ENCODE results near the gene ADM2. TPM values are rescaled to one million over a fixed set of nuclear protein-coding genes. Genes with fewer than 3 reads are reported as not detected.
"Not testable (repeated sequence)": the region's sequence is repeated elsewhere in the genome, so short reads cannot be mapped to it uniquely, and the experiment has no call there.

ADM2 gene
- total RNA-seq, 1 donor from 2014 or later: 1.7 TPM

DNA sequence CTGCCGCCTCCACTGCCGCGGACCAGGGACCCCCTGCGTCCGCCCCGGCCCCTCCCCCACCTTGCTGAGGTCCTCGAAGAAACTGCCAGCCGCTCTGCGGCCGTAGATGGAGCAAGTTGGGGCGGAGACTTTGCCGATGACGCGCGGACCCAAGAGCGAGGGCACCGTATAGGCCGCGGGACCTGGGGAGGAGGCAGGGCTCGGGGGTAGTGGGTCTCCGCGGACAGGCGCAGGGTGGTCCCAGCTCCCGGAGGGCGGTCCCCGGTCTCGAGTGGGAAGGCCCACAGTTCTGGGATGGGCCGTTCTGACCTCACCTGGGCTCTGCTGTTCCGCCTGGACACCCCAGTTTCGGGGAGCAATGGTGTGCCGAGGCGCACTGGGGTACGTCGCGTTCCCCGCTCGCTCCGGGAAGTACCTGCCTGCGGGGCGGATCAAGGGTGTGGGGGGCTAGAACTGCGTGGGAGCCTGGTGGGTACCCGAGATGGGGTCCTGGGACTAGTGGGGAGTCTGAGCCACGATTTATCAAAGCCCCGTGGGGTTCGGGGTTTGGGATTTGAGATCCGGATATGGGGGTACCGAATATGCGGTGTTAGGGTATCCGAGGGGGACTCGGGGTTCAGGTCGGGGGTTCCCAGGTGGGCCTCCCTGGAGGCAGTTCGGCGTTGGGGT, 49.7 kb downstream of the ADM2 start:
- H3K36me3 Mint-ChIP-seq (ENCODE audit: low read depth): peaks cover 3% of the 10 kb centered on the region

DNA sequence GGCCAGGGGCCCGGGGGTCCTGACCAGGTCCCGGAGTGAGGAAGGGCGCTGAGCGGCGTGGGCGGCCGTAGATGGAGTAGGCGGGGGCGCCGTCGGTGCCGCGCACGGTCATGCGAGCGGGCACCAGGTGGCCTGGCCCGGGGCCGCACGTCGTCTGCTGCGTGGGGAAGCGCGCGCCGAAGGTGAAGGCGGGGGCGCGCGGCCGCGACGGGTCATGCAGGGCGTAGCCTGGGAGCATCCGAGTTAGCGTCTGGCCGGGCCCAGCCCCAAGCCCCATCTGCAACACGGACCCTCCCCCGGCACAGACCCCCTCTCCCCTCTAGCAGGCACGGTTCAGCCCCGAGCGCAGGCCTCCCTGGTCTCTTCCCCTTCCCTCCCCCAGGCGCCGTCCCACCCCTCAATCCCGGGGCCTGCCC, 50.2 kb downstream of the ADM2 start:
- DNase-seq (ENCODE audit: low read depth, low spot score): no peak
- H3K36me3 Mint-ChIP-seq (ENCODE audit: low read depth): peaks cover 3% of the 10 kb centered on the region
- no peak overlapping the region for H3K27ac Mint-ChIP-seq (ENCODE audit: unreplicated experiment)
- H3K9me3 Mint-ChIP-seq: no peaks in the 10 kb centered on the region
- peaks cover 81% of the 10 kb centered on the region for H3K27me3 Mint-ChIP-seq (ENCODE audit: low read depth)
- H3K4me1 Mint-ChIP-seq: peaks cover 29% of the 10 kb centered on the region
- TF ChIP-seq, protein P1, sequence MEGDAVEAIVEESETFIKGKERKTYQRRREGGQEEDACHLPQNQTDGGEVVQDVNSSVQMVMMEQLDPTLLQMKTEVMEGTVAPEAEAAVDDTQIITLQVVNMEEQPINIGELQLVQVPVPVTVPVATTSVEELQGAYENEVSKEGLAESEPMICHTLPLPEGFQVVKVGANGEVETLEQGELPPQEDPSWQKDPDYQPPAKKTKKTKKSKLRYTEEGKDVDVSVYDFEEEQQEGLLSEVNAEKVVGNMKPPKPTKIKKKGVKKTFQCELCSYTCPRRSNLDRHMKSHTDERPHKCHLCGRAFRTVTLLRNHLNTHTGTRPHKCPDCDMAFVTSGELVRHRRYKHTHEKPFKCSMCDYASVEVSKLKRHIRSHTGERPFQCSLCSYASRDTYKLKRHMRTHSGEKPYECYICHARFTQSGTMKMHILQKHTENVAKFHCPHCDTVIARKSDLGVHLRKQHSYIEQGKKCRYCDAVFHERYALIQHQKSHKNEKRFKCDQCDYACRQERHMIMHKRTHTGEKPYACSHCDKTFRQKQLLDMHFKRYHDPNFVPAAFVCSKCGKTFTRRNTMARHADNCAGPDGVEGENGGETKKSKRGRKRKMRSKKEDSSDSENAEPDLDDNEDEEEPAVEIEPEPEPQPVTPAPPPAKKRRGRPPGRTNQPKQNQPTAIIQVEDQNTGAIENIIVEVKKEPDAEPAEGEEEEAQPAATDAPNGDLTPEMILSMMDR (conservative IDR thresholded peaks at IDR 0.05): no peak
- no peak overlapping the region for H3K4me3 Mint-ChIP-seq

More for the DNA sequence above, 49.7 kb downstream of the ADM2 start:
- peaks cover 76% of the 10 kb centered on the region for H3K27me3 Mint-ChIP-seq (ENCODE audit: low read depth)
- H3K27ac Mint-ChIP-seq (ENCODE audit: unreplicated experiment): no peak overlapping the region
- no peaks in the 10 kb centered on the region for H3K9me3 Mint-ChIP-seq
- peak overlapping the region; percentile 59 for H3K4me3 Mint-ChIP-seq
- H3K4me1 Mint-ChIP-seq: peaks cover 29% of the 10 kb centered on the region
- peak; percentile 43 for DNase-seq (ENCODE audit: low read depth, low spot score)
- TF ChIP-seq, protein P1 (conservative IDR thresholded peaks at IDR 0.05): no peak

DNA sequence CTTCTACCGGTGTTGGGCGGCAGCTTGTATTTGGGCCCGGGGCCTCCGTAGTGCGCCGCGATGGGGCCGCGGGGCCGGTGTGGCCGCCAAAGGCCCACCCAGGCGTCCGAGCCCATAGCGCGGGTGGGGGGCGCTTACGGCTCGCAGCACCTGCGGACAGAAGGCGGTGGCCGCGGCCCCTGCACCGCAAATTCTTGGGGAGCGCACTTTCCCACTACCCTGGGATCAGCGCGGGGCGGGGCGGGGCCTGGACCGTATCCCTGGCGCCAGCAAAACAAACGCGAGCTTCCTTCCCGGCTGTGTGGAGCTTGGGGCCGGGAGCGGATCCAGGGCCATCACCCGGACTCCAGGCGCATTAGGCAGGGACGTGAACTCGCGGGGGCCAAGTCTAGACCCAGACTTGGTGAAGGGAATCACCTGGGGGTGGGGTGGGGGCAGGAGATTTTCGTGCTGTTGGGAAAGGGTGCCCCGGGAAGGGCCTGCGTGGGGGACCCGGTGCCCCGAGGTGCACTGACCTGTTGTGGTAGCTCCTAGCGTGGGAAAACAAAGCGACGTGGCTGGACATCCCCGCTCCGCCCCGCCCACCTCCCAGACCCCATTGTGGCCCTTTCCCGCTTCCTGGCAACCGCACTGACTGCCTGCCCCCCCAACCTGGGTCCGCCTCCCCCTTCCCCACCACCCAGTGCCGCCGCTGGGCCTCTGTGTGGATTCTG, 50.8 kb downstream of the ADM2 start:
- Mint-ChIP-seq H3K27me3 (ENCODE audit: low read depth) (peaks cover 78% of the 10 kb centered on the region), H3K4me3 (peak overlapping the region; percentile 67), H3K9me3 (no peaks in the 10 kb centered on the region), H3K36me3 (ENCODE audit: low read depth) (peaks cover 3% of the 10 kb centered on the region), H3K27ac (ENCODE audit: unreplicated experiment) (no peak overlapping the region), H3K4me1 (peaks cover 25% of the 10 kb centered on the region)
- DNase-seq (ENCODE audit: low read depth, low spot score): peak; percentile 35
- TF ChIP-seq, protein P1 (conservative IDR thresholded peaks at IDR 0.05): no peak

DNA sequence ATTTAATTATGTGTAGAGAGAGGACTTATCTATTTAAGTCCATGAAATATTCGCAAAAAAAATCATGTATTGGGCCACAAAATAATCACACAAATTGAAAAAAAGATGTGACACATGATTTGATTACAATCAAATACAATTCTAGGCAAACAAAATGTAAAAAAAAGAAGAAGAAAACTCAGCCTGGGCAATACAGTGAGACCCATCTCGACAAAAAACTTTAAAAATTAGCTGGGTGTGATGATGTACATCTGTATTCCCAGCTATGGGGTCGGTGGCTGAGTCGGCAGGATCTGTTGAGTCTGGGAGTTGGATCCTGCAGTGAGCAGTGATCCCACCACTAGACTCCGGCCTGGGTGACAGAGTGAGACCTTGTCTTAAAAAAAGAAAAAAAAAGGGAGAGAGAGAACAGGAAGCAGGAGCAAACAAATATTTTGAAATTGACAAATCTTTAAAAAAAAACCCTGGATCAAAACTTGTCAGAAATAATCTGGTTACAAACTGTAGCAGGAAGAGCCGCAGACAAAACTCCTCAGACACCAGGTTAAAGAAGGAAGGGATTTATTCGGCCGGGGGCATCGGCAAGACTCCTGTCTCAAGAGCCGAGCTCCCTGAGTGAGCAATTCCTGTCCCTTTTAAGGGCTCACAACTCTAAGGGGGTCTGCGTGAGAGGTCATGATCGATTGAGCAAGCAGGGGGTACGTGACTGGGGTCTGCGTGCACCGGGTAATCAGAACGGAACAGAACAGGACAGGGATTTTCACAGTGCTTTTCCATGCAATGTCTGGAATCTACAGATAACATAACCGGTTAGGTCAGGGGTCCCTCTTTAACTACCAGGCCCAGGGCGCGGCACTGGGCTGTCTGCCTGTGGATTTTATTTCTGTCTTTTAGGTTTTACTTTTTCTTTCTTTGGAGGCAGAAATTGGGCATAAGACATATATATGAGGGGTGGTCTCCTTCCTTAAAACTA, 51.8 kb downstream of the ADM2 start:
- Mint-ChIP-seq H3K27me3 (ENCODE audit: low read depth) (peaks cover 74% of the 10 kb centered on the region), H3K9me3 (no peaks in the 10 kb centered on the region), H3K4me1 (peaks cover 19% of the 10 kb centered on the region), H3K36me3 (ENCODE audit: low read depth) (peaks cover 2% of the 10 kb centered on the region), H3K27ac (ENCODE audit: unreplicated experiment) (no peak overlapping the region), H3K4me3 (peak overlapping the region; percentile 67)
- TF ChIP-seq, protein P1 (conservative IDR thresholded peaks at IDR 0.05): no peak
- DNase-seq (ENCODE audit: low read depth, low spot score): no peak

DNA sequence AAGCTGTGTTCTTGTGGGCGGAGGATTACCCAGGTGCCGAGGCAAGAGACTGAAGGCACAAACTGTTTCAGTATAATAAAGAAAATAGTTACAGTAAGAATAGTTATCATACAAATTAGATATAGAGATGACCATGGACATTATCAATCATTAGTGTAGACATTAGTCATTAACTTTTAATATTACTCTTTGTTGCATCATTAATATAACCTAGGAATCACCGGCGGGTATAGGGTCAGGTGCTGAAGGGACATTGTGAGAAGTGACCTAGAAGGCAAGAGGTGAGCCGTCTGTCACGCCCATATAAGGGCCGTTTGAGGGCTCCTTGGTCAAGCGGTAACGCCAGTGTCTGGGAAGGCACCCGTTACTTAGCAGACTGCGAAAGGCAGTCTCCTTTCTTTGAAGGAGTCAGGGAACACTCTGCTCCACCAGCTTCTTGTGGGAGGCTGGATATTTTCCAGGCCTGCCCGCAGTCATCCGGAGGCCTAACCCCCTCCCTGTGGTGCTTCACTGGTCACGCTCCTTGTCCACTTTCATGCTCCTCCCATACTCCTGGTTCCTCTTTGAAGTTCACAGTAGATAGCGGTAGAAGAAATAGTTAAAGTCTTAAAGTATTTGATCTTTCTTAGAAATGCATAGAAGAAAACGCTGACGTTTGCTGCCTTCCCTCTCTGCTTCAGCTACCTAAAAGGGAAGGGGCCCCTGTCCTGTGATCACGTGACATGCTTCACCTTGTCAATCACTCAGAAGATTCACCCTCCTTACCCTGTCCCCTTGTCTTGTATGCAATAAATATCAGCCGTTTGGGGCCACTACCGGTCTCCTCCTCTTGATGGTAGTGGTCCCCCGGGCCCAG, 52.7 kb downstream of the ADM2 start:
- not testable (repeated sequence) for H3K36me3 Mint-ChIP-seq (ENCODE audit: low read depth); H3K9me3 Mint-ChIP-seq; H3K27ac Mint-ChIP-seq (ENCODE audit: unreplicated experiment); DNase-seq (ENCODE audit: low read depth, low spot score)
- Mint-ChIP-seq H3K4me1 (peaks cover 19% of the 10 kb centered on the region), H3K27me3 (ENCODE audit: low read depth) (peaks cover 65% of the 10 kb centered on the region), H3K4me3 (peak overlapping the region; percentile 69)

Measured in neural crest cell (in vitro differentiated cells).